T1000 (cell line): ENCODE results near the gene BCL7A.
"Not testable (repeated sequence)": the region's sequence is repeated elsewhere in the genome, so short reads cannot be mapped to it uniquely, and the experiment has no call there.

ENCODE experiments used
- DNase-seq: peaks from one replicate; lab custom pipeline; 2025; ENCODE audit warnings: mixed read lengths; lab: John Stamatoyannopoulos, UW

BCL7A gene

DNA sequence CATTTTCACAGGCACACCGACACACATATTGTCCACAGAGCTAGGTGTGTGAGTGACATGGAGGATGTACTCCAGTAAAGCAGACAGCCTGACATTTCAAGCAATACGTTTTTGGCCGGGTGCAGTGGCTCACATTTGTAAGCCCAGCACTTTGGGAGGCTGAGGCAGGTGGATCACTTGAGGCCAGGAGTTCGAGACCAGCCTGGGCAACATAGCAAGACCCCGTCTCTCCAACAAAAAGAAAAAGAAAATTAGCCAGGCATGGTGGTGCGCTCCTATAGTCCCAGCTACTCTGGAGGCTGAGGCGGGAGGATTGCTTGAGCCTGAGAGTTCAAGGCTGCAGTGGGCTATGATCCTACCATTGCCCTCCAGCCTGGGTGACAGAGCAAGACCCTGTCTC is 34.7 kb downstream of the BCL7A start:
- not testable (repeated sequence) for DNase-seq

DNA sequence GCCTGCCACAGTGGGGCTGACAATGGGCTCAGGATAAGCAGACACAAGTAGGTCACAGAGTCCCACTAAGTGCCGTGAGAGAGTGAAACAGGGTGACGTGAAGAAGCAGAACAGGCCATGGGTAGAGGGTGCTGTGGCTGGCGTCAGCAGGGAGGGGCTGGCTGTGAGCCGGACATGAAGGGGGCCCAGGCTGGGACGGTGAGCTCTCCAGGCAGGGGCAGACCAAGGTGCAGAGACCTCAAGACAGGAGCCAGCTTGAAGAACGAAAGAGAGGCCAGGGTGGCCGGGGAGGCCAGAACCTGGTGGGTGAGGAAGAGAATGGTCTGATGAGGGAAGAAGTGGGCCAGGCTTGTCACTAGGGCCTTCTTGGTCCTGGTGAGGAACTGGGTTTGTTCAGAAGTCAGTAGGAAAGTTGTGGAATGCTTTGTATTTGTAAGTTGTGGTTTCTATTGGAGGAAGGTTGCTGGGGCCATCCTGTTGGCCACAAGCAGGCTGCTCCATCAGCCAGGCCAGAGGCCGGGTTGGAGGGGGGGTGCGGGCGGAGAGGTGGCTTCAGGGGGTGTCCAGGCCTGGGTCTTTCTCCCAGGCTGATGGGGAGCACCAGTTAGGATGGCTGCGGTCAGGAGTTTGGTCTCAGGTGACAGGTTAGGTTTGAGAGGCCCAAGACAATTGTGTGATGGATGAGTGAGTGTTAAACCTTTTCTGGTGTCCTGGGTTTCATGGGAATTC is 35.5 kb downstream of the BCL7A start:
- DNase-seq = no peak

DNA sequence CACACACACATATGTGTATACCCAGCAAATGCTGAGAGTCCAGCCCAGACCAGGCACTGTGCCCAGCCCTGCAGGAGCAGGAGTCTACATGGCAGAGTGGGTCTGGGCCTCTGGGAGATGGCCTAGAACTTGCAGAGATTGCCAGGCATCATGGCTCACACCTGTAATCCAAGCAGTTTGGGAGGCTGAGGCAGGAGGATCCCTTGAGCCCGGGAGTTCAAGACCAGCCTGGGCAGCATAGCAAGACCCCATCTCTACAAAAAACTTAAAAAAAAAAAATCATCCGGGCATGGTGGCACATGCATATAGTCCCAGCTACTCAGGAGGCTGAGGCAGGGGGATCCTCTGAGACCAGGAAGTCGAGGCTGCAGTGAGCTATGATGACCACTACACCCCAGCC is 36.1 kb downstream of the BCL7A start:
- DNase-seq = no peak

DNA sequence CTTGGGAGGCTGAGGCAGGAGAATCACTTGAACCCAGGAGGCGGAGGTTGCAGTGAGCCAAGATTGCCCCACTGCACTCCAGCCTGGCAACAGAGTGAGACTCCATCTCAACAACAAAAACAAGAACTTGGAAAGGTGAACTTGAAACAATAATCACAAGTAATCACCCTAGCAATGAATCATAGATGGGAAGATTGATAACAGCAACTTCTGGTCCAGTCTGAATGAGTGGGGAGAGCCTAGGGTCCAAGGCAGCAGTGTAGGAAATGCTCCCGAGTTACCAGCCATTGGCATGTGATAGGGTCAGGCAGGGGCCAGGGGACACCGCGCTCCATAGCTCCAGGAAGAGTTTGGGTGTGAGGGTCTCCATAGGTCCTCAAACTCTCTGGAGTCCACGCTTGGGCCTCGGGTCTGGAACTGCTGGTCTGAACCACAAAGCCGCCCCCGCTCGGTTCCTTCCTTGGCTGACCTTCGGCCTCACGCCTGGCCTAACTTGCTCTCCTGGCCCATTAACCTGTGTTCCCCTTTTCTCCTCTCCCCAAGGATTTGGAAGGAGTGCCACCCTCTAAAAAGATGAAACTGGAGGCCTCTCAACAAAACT is 37.0 kb downstream of the BCL7A start:
- DNase-seq = no peak

DNA sequence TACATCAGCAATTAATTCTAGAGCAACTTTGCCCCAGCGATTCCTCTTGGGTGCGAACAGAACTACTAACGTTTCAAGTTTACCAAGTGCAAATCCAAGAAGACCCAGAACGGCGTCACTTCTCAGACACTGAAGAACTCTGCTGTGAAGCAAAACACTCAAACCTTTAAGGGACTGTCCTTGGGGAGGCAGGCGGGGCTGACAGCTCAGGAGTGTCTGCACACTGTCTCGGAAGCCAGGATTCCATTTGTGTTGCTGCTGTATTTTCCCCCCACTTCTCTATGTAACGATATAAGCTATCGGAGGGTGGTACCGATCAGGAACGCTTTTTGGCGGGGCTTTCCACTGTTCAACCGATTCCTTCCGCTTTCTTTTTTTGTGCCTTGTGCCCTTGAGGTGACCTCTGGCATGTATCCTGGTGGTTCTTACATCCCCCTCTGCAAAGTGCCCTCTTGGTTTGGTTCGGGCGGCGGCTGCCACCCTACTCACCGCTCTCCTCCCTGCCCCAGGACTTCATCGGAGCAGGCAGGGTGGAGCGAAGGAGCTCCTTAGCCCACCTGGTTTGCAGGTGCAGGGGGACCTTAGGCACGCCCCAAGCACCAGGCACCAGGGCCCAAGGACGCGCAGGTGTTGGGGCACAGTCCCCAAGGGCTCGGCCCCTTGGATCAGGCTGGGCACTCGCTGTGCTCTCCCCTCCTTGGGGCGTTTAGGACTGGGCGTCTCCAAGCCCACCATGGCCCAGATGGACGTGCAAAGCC is 37.7 kb downstream of the BCL7A start:
- no peak for DNase-seq

DNA sequence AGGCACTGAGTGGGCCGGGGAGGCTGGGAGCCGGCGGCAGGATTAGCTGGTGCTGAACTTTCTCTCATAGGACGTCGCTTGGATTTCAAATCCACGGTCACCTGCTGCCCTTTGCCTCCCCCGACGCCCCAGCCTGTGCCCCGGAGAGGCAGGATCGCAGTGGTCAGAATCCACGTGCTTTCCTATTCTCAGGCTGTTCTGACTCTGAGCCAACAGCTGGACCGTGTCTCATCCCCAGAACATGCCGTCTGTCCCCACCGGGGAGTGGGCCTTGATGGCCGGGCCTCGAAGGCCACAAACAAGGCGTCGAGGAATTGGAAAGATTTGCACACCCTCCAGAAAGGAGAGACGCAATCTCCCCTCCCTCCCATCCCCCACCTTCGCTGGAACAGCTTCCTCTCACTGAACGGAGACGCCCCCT is 38.4 kb downstream of the BCL7A start:
- no peak for DNase-seq

DNA sequence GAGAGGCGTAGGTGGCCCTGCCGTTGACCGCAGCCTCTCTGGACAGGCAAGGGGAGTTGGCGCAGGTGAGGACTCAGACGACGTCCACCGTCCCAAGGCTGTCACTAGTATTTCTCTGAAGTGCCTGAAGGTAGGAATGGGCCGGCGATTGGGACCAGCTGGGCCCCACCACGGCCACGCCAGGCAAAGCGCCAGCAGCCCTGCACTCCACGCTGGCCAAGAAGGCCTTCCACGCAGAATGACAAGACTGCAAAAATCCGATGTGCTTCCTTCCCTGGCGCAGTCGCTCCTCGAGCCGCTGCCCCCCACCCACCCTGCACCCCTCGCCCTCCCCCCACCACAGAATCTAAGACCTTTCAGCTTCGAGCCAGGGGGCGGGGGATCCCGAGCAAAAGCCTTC is 39.6 kb downstream of the BCL7A start:
- no peak for DNase-seq

DNA sequence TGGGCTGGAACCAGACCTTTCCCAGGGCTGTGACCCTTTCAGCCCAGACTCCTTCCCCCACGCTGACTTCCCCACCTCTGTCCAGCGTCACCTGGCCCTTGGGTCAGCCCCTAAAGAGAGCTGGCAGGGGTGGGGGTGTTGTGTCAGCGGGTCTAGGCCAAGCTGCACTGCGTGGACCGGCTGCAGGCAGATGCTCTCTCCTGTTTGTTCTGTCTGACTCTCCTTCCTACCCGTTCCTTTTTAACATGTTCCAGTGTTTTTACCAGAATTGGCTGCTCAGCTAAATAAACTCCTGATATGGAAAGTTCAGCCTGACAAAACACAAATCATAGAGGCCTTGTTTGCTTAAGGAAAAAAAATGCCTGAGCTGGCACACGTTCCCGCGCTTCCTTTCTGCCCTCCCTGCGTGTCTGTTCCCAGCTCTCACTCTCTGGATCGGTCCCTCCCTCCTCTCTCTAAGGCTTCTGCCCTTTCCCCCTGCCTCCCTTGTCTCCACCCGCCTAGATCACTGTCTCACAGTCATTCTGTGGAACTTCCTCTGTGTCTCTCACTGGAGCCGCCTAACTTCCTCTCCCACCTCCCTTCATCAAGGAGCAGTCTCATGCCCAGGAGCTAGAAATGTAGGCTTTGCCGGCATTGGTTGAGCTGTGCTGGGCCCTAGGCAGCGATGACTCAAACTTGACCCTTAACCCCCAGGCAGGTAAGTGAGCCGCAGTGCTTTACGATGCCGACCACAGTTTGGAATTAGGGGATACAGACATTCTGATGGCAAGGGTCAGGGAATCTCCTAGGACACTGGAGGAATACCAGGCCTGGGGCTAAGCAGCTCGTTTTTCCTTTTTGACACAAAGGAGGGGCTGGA is 41.4 kb downstream of the BCL7A start:
- no peak for DNase-seq

DNA sequence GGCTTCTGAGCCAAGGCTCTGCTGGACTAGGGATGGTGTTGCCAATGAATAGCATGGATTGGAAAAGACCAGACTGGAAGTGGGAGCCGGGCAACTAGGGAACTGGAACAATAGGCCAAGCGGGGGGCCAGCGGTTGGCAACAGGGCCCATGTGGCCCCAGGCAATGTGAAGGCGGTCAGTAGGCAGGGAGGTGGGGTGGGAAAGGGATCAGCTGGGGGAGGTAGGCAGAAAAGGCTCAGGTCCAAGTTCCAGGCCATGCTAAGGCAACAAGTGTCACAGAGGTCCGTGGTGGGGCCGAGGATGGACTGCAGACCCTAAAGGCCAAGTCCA is 42.0 kb downstream of the BCL7A start:
- no peak for DNase-seq

DNA sequence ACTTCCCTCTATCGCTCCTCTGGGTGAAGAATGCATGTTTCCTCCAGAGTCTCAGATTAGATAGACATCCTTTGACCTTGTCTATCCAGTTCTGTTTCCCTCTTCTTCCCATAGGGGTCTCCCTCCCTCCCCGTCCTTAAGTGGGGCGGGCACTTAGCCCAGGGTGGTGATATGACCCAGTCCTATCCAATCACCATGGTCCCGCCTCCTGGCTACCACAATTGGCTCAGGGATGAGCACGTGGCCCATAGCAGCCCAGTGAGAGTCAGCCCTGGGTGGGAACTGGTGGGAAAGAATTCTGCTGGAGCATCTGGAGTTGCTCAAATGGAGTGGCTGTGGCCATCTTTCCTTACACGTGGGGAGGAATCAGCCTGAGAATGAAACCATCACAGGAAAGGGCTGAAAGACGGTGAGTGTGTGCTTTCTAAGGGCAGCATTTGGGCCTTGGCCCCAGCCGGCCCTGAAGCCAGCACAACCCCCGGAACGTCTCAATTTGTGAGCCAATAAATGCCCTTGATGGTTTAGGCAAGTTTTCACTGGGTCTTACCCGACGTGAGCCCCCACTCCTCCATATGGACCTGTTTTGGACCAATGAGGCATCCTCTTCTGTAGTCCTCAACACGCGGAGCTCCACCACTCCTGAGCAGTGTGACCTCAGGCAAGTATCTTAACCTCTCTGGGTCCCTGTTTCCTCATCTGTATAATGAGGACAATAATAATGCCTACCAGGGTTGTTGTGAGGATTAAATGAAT is 42.5 kb downstream of the BCL7A start:
- no peak for DNase-seq

DNA sequence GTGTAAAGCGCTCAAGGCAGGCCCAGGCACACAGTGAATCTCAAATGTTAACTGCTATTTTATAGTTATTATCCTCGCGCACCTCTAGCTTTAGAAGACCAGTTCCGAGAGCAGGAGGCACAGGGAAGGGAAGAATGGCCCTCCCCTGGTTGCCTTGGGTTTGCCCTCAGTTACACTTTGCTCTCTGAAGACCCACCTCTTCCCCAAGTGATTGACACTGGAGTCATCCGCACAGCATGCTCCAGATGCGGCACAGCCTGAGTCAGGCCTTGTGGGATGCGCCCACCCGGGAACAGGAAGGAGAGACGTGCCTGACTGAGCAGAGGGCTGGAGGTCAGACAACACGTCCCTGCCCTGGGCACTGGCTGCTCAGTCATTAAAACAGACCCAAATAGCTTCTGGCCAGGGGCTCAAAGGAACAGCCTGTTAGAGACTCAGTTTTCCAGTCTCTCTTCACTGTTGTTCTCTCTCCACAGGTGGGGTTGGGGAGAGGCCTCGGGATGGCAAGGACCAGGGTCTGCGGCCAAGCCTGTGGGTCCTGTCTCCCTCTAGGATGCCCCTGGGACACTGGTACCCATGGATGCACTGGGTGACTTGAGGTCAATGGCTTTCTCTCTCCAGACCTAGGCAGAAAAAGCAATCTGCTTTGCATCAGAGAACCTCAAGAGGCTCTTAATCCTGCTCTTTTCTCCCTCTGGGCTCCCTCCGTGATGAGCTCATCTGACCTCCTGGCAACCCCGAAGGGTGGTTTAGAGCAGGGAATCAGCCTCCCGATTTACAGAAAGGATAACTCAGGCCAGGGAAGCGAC is 43.3 kb downstream of the BCL7A start:
- no peak for DNase-seq

DNA sequence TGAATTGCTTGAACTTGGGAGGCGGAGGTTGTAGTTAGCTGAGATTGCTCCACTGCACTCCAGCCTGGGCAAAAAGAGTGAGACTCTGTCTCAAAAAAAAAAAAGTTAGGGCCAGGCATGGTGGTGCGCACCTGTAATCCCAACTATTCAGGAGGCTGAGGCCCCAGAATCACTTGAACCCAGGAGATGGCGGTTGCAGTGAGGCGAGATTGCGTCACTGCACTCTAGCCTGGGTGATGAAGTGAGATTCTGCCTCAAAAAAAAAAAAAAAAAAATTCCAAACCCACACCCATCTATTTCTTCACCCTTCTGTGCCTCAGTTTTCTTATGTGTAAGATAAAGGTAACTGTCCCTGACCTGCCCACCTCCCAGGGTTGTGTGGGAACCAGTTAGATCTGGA is 45.9 kb downstream of the BCL7A start:
- no peak for DNase-seq

DNA sequence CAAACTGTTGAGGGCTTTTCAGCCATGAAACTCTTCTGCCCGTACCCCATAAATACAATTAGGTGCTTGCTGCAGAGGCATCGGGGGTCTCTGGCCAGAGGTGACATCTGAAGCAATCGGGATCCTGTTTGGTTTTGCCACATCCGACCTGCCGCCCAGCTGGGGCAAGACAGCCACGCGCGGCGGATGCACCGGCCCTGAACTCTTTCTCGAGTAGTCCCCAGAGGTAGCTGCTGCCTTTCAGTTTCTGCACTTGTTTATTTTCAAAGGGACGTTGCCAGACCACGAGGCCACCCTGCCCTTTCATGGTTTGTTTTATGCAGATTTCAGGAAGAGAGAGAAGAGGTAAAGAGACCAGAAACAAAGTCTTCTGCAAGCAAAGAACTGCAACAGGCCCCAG is 46.3 kb downstream of the BCL7A start:
- DNase-seq = no peak

DNA sequence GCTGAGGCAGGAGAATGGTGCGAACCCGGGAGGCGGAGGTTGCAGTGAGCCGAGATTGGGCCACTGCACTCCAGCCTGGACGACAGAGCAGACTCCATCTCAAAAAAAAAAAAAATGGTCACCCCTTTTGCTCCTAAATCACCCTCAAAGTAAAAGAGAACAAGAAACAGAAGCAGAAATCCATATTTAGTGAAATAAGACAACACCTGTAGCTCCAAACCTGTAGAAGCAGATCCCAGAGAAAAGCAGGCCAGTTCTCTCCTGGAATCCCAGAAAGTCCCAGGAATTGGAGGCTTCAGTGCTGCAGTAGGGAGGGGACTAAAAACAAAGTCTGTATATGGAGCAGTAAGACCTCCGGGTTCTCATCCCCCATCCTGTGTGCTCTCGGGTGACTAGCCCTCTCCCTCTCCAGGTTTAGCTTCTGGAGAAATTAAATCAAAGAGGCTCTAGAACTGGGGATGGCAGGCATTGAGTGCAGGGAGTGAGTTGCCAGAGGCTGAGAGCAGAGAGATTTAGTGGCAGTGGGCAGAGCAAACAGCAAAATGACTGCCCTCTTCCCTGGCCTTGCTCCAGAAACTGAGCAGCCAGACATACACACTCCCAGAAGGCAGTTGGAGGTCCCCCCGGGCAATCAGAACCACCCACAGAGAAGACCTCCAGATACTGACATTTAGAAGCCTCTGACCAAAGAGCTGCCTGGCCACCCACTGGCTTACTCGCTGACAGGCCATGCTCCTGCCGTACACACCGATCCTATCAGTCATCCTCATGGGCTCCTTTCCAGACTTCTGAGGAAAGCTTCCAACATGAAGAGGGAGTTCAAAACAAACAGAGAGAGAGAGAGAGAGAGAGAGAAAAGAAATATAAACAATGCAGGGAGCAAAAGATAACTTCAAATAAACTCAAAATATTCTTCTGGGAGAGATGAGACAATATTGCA is 50.6 kb downstream of the BCL7A start:
- DNase-seq = peak; percentile 93

DNA sequence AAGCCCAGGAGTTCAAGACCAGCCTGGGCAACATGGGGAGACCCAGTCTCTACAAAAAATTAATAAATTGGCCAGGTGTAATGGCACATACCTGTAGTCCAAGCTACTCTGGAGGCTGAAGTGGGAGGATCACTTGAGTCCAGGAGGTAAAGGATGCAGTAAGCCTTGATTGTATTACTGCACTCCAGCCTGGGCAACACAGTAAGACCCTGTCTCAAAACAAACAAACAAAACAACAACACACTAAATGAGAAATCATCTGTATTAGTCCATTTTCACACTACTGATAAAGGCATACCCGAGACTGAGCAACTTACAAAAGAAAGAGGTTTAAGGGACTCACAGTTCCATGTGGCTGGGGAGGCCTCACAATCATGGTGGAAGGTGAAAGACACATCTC is 52.1 kb downstream of the BCL7A start:
- no peak for DNase-seq

DNA sequence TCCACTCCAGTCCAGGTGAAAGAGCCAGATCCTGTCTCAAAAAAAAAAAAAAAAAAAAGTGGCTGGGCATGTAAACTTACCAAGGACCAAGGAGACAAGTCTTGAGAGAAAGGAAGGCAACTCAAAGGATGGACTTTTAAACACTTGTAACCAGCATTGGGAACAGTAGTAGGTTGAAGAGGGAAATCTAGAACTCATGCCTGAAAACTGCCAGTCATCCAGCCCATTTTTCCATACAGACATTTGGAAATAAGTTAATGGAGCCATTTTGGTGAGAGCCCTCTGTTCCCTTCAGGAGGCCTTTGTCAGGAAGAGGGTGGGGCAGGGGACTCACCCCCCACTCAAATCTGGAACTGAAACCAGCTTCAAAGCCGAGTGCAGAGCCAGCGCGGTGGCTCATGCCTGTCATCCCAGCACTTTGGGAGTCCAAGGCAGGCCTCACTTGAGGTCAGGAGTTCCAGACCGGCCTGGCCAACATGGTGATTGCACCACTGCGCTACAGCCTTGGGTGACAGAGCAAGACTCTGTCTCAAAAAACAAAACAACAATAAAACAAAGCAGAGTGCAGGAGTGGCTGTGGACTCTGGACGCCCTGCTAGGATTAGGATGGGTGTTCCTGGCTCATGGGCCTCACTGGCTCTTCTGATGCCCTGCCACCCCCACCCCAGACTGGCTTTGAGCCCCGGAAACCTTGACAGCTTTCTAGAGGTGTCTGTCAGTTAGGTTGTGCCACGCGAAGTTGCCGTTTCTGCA is 55.2 kb downstream of the BCL7A start:
- no peak for DNase-seq

DNA sequence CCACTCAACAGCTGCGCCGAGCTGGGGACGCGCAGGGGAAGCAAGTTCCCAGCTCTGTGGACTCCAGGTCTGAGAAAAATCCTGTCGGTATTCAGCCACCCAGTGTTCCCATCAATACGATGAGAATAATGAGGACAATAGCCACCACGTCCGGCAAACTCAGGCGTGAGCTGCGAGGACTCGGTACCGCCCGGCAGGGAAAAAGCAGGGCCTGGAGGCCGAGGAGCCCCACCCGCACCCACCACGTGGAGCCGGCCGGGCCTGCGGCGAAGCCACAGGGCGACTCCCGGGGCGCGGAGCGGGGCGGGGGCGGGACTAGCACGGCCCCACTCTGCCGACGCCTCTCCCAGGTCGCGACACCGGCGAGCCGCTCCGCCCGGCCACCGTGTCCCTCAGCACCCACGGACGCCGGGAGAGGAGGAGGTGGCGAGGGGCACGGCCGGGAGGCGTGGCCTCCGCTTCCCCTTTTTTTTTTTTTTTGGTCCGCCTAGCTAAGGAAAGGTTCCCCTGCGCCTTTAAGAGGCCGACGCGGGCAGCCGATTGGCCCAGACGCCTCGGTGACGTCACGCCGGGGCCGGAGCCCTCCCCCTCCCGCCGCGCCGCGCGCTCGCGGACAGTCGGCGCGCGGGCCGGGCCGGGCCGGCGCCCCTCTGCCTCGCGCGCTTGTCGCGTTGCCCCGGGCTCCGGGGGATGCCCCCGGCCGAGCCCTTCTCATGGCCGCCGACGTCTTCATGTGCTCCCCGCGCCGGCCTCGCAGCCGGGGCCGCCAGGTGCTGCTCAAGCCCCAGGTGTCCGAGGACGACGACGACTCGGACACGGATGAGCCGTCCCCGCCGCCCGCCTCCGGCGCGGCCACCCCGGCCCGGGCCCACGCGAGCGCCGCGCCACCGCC is 56.7 kb downstream of the BCL7A start, which contains the start of gene MLXIP:
Gene MLXIP (plus strand): TSS at position 616 of the 892 bp plus-strand sequence. CDS start 98 bp downstream, at position 714.
- peak; percentile 90 for DNase-seq

DNA sequence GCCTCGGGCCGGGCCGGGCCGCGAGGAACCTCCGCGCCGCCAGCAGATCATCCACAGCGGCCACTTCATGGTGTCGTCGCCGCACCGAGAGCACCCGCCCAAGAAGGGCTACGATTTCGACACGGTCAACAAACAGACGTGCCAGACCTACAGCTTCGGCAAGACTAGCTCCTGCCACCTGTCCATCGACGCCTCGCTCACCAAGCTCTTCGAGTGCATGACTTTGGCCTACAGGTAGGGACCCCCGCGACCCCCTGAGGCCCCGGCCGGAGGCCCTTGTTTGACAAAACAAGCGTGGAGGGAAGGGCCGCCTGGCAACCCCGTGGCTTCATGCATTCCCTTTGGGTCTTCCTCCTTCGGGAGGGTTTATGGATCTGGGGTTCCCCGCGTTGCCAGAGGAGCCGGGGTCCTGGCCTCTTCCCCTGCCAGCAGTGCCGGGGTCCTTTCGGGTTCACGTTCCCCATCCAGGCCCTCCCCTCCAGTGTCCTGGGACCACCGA is 57.4 kb downstream of the BCL7A start:
- DNase-seq = no peak
